Skeletal muscle satellite cell (primary cell): ENCODE measurements around the gene ZNF500.

Source experiments
- H3K27me3 ChIP-seq: 2 replicates; pipeline ENCODE4 v1.7.0; 2013; ENCODE audit warnings: low read length; ENCODE audit not compliant: control insufficient read depth, insufficient read depth
- H3K36me3 ChIP-seq: 2 replicates; pipeline ENCODE4 v1.7.0; 2013; ENCODE audit warnings: mild to moderate bottlenecking, control low read depth, low read length; ENCODE audit not compliant: insufficient read depth
- H3K4me1 ChIP-seq: 2 replicates; pipeline ENCODE4 v1.7.0; 2013; ENCODE audit warnings: low read length; ENCODE audit not compliant: control insufficient read depth, insufficient read depth
- H3K4me2 ChIP-seq: 2 replicates; pipeline ENCODE4 v1.7.0; 2013; ENCODE audit warnings: mild to moderate bottlenecking, low read length
- H3K4me3 ChIP-seq: 2 replicates; pipeline ENCODE4 v1.7.0; 2013; ENCODE audit warnings: low read length
- H3K9ac ChIP-seq: 2 replicates; pipeline ENCODE4 v1.7.0; 2013; ENCODE audit warnings: mild to moderate bottlenecking, low read depth, low read length, moderate library complexity
- H3K9me3 ChIP-seq: replicated peaks from 2 replicates; pipeline ENCODE4 v1.7.0; 2013; ENCODE audit warnings: mild to moderate bottlenecking, control low read depth, low read length

ZNF500 gene

GRCh38 chr16:4734730-4735535 lies 32.0 kb downstream of the ZNF500 start:
- peaks cover 4% of the 10 kb centered on the region for H3K27me3 ChIP-seq
- peak overlapping the region; percentile 98 for H3K4me2 ChIP-seq
- H3K4me3 ChIP-seq = peak overlapping the region; percentile 98
- H3K9ac ChIP-seq = peak overlapping the region; percentile 90
- H3K4me1 ChIP-seq = peaks cover 5% of the 10 kb centered on the region
- H3K36me3 ChIP-seq = peaks cover 9% of the 10 kb centered on the region
- no peaks in the 10 kb centered on the region for H3K9me3 ChIP-seq

- H3K9ac ChIP-seq = peak within 1 kb of the TSS; percentile 90
- peaks cover 5% of the 10 kb centered on the region for H3K4me1 ChIP-seq
- peaks cover 13% of the 10 kb centered on the region for H3K36me3 ChIP-seq
Observed at GRCh38 chr16:4734063-4734729, 32.8 kb downstream of the ZNF500 start, which contains the start of the genes ANKS3 and DNAAF8. TSS of gene ANKS3 (minus strand) at chr16:4734271. CDS start at chr16:4730149, 4,122 bp downstream. TSS of gene DNAAF8 (plus strand) at chr16:4734537. CDS start at chr16:4736515, 1,978 bp downstream.

GRCh38 chr16:4733747-4734062 lies 33.3 kb downstream of the ZNF500 start:
- Histone ChIP-seq H3K9me3 (no peaks in the 10 kb centered on the region), H3K4me3 (peak overlapping the region; percentile 98), H3K9ac (peak overlapping the region; percentile 90), H3K27me3 (peaks cover 4% of the 10 kb centered on the region), H3K4me1 (peaks cover 5% of the 10 kb centered on the region), H3K36me3 (peaks cover 17% of the 10 kb centered on the region), H3K4me2 (peak overlapping the region; percentile 98)

More at GRCh38 chr16:4734063-4734729, 32.8 kb downstream of the ZNF500 start, which contains the start of the genes ANKS3 and DNAAF8:
- H3K4me3 ChIP-seq = peak within 1 kb of the TSS; percentile 98
- H3K4me2 ChIP-seq = peak within 1 kb of the TSS; percentile 98
- H3K9me3 ChIP-seq = no peaks in the 10 kb centered on the region
- H3K27me3 ChIP-seq = peaks cover 4% of the 10 kb centered on the region

GRCh38 chr16:4733211-4733742 lies 33.7 kb downstream of the ZNF500 start:
- peak overlapping the region; percentile 98 for H3K4me2 ChIP-seq
- H3K4me1 ChIP-seq = peaks cover 5% of the 10 kb centered on the region
- H3K4me3 ChIP-seq = peak overlapping the region; percentile 98
- peaks cover 4% of the 10 kb centered on the region for H3K27me3 ChIP-seq
- no peaks in the 10 kb centered on the region for H3K9me3 ChIP-seq
- peak overlapping the region; percentile 90 for H3K9ac ChIP-seq
- H3K36me3 ChIP-seq = peaks cover 20% of the 10 kb centered on the region

- Histone ChIP-seq H3K36me3 (peaks cover 35% of the 10 kb centered on the region), H3K27me3 (no peaks in the 10 kb centered on the region), H3K4me2 (no peak overlapping the region), H3K4me1 (no peaks in the 10 kb centered on the region), H3K4me3 (no peak overlapping the region), H3K9ac (no peak overlapping the region), H3K9me3 (no peaks in the 10 kb centered on the region)
Observed at GRCh38 chr16:4729876-4730275, 37.1 kb downstream of the ZNF500 start.

GRCh38 chr16:4728676-4729075 lies 38.3 kb downstream of the ZNF500 start:
- H3K4me3 ChIP-seq = no peak overlapping the region
- no peaks in the 10 kb centered on the region for H3K4me1 ChIP-seq
- no peaks in the 10 kb centered on the region for H3K9me3 ChIP-seq
- no peak overlapping the region for H3K4me2 ChIP-seq
- no peak overlapping the region for H3K9ac ChIP-seq
- no peaks in the 10 kb centered on the region for H3K27me3 ChIP-seq
- peaks cover 35% of the 10 kb centered on the region for H3K36me3 ChIP-seq

GRCh38 chr16:4726616-4727015 lies 40.3 kb downstream of the ZNF500 start:
- H3K9ac ChIP-seq = no peak overlapping the region
- H3K9me3 ChIP-seq = no peaks in the 10 kb centered on the region
- no peak overlapping the region for H3K4me2 ChIP-seq
- H3K4me3 ChIP-seq = no peak overlapping the region
- no peaks in the 10 kb centered on the region for H3K4me1 ChIP-seq
- peaks cover 42% of the 10 kb centered on the region for H3K36me3 ChIP-seq
- H3K27me3 ChIP-seq = no peaks in the 10 kb centered on the region

- Histone ChIP-seq H3K36me3 (peaks cover 32% of the 10 kb centered on the region), H3K27me3 (no peaks in the 10 kb centered on the region), H3K9me3 (no peaks in the 10 kb centered on the region), H3K9ac (no peak overlapping the region), H3K4me2 (no peak overlapping the region), H3K4me1 (no peaks in the 10 kb centered on the region), H3K4me3 (no peak overlapping the region)
Observed at GRCh38 chr16:4724661-4725270, 42.2 kb downstream of the ZNF500 start.

- H3K9ac ChIP-seq = no peak overlapping the region
Observed at GRCh38 chr16:4723071-4723767, 43.7 kb downstream of the ZNF500 start.

GRCh38 chr16:4718466-4718865 lies 48.5 kb downstream of the ZNF500 start:
- Histone ChIP-seq H3K36me3 (peaks cover 13% of the 10 kb centered on the region), H3K9ac (no peak overlapping the region), H3K27me3 (no peaks in the 10 kb centered on the region), H3K4me1 (no peaks in the 10 kb centered on the region), H3K4me2 (no peak overlapping the region), H3K9me3 (no peaks in the 10 kb centered on the region), H3K4me3 (no peak overlapping the region)

More at GRCh38 chr16:4723071-4723767, 43.7 kb downstream of the ZNF500 start:
- Histone ChIP-seq H3K4me3 (no peak overlapping the region), H3K27me3 (no peaks in the 10 kb centered on the region), H3K4me2 (no peak overlapping the region), H3K4me1 (no peaks in the 10 kb centered on the region), H3K9me3 (no peaks in the 10 kb centered on the region), H3K36me3 (peaks cover 23% of the 10 kb centered on the region)

GRCh38 chr16:4714996-4715395 lies 52.0 kb downstream of the ZNF500 start:
- Histone ChIP-seq H3K4me1 (no peaks in the 10 kb centered on the region), H3K36me3 (peaks cover 18% of the 10 kb centered on the region), H3K4me2 (no peak overlapping the region), H3K9me3 (no peaks in the 10 kb centered on the region), H3K4me3 (no peak overlapping the region), H3K27me3 (no peaks in the 10 kb centered on the region), H3K9ac (no peak overlapping the region)
